GM19193 (cell line): ENCODE measurements around the gene ZCWPW1.

Experiments used
- POLR2A ChIP-seq: IDR thresholded peaks from 4 replicates; pipeline ENCODE4 v1.6.1; 2011; ENCODE audit not compliant: insufficient read depth, insufficient read length; ENCODE audit errors: extremely low read depth

The ZCWPW1 gene

DNA sequence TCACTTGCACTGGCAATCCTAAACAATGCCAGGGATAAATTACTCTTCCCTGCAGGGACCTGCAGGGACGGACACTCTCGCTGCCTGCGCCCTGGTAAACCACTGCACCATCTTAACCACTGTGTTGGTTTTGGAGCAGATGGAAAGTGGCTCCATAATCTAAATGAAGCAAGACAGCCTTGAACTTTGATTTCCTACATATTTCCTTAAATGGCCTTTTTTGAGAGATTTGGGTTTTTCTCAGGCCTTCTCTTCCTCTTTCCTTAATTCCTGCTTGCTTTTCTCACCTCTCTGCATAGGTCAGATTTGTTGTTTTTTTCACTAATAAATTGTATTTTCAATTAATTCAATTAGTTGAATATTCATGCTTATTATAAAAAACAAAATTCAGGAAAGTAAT lies 52.4 kb downstream of the ZCWPW1 start:
- TF ChIP-seq POLR2A: no peak

DNA sequence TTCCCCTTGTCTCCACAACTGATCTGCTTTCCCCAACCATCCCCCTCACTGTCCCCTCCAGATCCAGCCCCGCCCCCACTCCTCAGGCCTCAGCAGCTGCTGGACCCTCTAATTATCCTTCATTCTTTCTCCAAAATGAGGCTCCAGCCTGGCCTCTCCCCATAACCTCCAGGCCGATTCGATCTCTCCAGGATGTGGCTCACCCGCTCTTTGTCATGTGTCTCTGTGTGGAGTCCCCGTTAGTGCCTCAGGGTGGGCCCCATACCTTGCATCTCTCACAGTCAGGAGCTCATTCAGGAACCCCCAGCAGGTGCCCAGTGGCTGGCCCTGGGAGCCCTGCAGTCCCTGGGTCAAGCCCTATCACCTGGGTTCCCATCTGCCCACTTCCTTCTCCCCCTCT lies 53.9 kb downstream of the ZCWPW1 start:
- TF ChIP-seq POLR2A: no peak

DNA sequence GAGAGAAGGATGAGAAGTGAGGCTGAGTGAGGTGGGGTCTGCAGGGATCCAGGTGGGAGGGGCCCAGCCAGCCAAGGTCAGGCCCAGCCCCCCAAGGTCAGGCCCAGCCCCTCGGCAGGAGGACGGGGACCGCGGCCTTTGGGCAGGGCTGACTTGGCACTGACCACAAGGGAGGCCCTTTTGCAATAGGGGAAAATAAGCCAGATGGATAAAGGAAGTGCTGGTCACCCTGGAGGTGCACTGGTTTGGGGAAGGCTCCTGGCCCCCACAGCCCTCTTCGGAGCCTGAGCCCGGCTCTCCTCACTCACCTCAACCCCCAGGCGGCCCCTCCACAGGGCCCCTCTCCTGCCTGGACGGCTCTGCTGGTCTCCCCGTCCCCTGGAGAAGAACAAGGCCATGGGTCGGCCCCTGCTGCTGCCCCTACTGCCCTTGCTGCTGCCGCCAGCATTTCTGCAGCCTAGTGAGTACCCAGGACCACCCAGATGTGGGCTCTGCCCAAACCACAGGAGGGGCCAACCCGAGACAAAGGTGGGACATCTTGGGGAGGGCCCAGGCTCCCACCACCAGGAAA lies 55.2 kb downstream of the ZCWPW1 start, which contains the start of gene PILRA:
Gene PILRA, plus strand, starts transcription at position 227 of the 571 bp plus-strand sequence. Its CDS starts 170 bp downstream, at position 397.
- no peak for TF ChIP-seq POLR2A

DNA sequence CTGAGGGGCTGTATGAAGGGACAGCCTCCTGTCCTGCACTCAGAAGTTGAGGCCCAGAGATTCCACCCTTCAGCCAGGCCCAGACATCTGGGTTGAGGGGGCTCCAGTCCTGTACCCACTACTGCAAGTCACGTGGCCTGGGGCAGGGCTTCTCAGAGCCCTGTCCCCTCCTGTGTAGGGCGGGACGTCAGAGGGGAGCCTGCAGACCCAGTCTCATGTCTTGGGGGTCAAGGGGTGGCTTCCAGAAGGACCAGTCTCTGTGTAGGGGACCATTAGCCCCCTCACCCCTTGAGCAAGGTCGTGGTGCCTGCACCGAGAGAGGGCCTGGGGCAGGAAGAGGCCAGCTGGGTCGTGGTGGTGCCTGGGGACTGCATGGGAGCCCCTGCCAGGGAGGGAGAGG lies 55.8 kb downstream of the ZCWPW1 start:
- no peak for TF ChIP-seq POLR2A

DNA sequence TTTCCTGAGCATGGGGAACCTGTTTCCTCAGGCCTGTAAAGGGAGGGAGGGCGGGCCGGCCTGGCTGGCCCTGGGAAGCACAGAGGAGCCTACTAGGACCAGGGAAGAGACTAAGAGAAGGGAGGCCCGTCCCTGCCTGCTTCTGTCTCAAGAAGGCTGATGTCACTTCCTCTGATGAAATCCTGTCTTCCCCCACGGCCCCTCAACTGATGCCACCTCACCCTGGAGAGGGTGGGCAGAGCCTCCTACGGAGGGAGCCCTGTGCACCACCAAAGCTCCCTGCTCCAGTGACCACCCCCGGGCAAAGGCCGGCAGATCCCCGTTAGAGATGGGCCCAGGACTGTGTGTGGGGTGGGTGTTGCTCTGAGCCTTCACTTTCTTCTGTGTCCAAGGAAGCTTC lies 56.2 kb downstream of the ZCWPW1 start:
- no peak for TF ChIP-seq POLR2A

DNA sequence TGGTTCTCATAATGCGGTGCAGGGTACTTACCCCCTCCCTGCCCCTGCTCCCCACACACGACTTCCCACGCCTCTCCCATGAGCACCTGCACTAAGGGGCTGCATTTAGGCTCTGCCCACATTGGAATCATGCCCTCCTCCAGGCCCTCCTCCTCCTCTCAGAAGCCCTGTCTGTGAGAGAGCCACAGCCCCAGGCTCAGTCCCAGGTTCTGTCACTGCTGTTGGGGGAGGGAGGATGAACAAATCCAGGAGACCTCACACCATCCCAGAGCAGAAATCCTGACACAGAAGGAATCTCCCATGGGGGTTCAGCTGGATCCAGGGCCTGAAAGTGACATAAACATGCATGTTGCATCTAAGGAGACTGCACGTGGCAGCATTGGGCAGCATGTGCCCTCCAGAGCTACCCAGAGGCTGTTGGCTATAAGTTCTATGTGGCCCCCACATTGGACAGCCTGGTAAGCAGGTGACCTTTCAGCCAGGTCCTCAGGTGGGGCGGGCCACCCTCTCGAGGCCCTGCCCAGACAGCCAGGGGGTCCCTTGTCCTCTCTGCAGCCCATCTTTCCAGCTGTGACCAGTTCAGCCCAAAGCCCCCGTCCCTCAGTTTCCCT lies 56.8 kb downstream of the ZCWPW1 start:
- no peak for TF ChIP-seq POLR2A

DNA sequence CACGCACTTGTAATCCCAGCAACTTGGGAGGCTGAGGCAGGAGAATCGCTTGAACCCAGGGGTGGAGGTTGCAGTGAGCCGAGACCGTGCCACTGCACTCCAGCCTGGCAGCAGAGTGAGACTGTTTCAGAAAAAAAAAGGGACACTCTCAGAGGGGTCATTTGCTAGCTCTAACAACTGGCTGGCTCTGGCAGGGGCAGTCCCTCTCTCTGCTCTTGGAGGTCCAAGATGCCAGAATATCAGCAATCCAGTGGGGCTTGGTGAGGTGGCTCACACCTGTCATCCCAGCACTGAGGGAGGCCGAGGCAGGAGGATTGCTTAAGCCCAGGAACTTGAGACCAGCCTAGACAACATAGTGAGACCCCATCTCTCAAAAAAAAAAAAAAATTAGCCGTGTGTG lies 57.8 kb downstream of the ZCWPW1 start:
- TF ChIP-seq POLR2A: no peak

DNA sequence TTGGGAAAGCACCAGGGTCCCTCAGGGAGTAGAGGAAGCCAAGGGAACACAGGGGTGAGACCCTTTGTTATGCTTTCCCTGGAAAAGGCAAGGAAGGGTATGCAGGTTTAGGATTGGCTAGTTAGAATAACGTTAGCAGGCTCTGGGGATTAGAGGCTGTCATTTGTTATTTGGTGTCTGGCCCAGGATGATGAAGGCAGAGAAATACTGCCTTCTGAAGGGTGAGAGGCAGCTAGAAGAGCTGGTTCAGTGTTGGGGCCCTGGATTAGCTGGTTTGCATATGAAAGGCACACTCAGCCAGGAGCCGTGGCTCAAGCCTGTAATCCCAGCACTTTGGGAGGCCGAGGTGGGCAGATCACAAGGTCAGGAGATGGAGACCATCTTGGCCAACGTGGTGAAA lies 58.2 kb downstream of the ZCWPW1 start:
- no peak for TF ChIP-seq POLR2A

DNA sequence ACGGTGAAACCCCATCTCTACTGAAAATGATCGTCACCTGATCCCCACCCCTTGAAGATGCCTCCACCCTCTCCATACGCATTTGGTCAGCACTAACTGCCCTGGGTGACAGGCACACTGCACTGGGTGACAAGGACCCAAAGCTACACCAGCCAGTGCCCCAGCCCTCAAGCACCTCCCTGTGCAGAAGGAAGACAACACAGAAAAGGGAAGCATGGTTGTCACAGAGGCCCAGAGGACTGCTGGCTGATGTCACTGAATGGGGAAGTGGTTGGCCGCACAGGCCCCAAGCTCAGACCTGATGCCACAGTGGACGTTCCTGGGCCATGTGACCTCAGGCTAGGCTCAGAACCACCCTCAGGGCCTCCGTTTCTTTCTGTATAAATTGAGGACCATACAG lies 59.4 kb downstream of the ZCWPW1 start:
- peak; percentile 35 for TF ChIP-seq POLR2A

DNA sequence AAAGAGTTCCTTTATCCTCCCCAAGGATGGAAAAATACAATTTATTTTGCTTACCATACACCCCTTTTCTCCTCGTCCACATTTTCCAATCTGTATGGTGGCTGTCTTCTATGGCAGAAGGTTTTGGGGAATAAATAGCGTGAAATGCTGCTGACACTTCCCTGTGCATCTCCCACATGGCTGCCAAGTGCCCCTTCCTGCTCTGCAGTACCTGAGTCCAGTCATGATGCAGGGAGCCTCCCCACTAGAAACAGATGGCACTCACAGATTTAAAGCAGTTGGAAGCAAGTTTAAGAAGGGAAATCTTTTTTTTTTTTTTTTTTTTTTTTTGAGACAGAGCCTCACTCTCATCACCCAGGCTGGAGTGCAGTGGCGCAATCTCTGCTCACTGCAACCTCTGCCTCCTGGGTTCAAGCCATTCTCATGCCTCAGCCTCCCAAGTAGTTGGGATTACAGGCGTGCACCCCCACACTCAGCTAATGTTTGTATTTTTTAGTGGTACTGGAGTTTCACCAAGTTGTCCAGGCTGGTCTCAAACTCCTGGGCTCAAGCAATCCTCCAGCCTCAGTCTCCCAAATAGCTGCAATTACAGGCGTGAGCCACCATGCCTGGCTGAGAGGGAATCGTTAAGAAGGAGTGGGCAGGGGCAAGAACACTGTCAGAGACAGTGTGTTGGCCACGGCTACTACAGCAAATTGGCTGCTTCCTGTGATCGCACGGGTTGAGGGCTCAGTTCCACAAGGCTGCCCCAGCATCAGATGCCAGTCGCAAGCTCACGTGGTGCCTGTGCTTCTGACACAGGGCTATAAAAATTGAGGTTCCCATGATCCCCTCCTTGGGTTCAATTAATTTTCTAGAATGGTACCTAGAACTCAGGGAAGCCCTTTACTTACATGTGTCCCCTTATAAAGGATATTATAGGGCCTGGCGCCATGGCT lies 60.6 kb downstream of the ZCWPW1 start:
- no peak for TF ChIP-seq POLR2A

DNA sequence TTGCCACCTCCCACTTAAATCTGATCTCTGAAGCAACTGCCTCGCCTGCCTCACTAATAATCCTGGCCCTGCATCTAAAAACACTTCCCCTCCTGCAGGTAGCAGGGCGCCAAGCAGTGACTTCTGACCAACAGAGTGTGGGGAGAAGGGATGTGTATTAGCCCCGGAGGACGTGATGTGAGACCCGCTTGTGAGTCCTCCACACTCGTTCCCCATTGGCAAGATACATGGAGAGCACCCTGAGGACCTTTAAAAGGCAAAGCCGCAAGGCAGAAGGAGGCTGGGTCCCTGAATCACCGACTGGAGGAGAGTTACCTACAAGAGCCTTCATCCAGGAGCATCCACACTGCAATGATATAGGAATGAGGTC lies 61.3 kb downstream of the ZCWPW1 start:
- peak; percentile 14 for TF ChIP-seq POLR2A

DNA sequence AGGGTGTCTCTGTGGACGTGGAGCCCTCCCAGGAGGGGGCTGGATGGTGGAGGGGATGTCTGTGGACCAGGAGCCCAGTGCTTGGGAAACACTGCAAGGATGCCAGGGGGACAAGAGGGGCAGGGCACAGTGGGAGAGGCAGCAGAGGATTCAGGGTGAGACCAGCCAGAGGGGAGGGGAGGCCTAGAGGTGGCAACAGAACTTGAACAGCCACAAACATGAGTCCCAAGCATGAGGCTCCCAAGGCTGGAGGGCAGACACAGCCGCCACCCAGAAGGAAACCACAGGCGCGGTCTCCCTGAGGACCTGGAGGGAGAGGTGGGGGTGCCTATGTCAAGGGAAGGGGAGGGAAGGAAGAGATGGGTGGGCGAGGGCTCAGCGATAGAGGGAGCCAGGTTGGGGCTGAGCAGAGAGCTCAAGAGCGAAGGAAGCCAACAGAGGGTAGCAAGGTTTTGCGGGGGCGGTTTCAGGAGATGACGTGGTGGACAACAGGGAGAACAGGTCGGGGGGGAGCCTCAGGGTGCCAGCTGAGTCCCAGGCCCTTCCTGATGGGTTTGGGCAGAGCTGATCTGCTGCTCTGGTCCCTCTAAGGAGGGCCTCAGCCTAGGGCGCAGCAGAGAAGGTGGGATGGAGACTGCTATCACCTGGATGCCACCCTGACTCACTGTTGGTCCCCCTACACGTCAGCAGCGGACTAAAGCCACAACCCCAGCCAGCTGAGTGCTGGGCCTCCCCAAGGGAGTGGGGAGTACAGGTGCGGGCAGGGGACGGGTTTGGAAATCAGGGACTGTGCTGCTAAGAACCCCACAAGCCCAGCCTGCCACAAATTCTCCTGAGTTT lies 61.9 kb downstream of the ZCWPW1 start:
- peak; percentile 29 for TF ChIP-seq POLR2A

DNA sequence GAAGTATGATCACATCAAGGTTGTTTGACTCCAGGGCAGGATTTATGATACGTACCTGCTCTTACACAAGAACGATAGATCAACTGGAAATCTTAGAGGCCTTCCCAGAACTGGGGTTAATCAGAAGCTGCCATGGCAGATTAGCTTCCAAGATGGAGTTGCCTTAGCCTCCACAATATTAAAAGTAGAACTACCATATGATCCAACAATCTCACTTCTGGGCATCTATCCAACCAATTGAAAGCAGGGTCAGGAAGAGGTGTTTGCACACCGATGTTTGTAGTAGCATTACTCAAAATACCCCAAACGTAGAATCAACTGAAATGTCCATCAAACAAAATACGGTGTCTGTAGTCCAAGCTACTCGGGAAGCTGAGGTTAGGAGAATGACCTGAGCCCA lies 64.0 kb downstream of the ZCWPW1 start:
- no peak for TF ChIP-seq POLR2A

DNA sequence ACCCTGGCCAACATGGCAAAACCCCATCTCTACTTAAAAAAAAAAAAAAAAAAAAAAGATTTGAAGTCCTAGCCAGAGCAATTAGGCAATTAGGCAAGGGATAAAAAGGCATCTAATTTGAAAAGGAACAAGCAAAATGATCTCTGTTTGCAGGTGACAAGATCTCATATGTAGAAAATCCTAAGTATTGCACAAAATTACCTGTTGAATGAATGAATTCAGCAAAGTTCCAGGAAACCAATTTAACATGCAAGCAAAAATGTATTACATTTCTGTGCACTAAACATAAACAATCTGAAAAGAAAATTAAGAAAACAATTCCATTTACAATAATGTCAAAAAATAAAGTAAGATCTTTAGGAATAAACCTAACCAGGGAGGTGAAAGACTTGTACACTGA lies 65.4 kb downstream of the ZCWPW1 start:
- TF ChIP-seq POLR2A: no peak
